ENCODE data around the gene UPK2.

The UPK2 gene

DNA sequence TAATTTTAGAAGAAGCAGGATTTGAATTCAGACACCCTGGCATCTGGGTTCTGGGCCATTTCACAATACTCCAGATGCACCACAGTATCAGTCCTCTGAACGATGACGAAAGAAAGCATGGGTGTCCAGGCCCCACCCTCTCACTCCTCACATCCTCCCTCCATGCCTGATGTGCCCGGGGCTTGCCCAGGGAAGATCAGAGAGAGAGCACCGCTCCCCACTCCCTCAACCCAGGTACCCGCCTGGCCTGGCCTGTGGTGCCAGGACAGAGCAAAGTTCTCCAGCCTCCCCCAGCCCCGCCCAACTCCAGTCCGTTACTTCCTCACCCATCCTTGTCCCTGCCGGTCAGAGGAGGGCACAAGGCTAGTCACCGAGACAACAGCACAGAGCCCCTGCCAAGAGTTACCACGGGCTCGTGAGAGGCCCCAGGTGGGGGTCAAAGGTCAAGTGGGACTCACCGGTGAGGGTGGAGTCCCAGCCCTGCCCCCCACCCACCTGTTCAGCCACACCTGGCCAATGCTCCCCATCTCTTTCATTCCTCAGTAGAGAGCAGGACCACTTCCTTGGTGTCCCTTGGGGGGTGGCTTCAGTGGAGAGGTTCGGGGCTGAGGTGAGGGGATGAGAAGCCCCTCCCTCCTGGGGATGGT, 38.5 kb upstream of the UPK2 start:
- DNase-seq (peak; percentile 68), ATAC-seq (peak; percentile 34)

DNA sequence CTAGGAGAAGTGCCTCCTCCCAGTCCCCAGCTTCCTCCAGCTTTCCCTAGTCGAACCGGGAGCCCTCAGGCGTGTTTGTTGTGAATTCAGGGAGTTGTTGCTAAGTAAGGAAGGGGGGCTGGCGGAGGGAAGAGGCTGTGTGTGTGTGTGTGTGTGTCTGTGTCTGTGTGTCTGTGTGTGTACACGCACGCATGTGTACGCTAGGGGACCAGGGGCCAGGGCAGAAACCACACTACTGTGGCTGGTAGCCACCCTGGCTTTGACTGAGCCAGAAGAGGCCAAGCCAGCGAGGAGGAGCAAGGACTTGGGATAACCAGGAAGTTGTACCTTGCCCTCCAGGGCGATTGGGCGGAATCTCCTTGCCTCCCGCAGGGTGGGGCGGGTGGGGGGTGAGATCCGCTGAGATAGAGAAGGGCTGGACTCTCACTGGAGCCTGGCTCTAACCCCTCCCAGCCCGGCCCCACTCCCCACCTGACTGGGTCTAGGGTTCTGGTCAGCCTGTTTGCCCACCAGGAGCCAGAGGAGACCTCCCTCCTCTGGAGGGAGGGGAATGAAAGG, 37.9 kb upstream of the UPK2 start:
- no peak for ATAC-seq
- no peak for DNase-seq

GRCh38 chr11:118918686-118919280, 37.3 kb upstream of the UPK2 start:
- ATAC-seq, result no peak
- DNase-seq, result no peak

GRCh38 chr11:118921121-118921928, 34.8 kb upstream of the UPK2 start:
- no peak for ATAC-seq
- DNase-seq, result no peak

DNA sequence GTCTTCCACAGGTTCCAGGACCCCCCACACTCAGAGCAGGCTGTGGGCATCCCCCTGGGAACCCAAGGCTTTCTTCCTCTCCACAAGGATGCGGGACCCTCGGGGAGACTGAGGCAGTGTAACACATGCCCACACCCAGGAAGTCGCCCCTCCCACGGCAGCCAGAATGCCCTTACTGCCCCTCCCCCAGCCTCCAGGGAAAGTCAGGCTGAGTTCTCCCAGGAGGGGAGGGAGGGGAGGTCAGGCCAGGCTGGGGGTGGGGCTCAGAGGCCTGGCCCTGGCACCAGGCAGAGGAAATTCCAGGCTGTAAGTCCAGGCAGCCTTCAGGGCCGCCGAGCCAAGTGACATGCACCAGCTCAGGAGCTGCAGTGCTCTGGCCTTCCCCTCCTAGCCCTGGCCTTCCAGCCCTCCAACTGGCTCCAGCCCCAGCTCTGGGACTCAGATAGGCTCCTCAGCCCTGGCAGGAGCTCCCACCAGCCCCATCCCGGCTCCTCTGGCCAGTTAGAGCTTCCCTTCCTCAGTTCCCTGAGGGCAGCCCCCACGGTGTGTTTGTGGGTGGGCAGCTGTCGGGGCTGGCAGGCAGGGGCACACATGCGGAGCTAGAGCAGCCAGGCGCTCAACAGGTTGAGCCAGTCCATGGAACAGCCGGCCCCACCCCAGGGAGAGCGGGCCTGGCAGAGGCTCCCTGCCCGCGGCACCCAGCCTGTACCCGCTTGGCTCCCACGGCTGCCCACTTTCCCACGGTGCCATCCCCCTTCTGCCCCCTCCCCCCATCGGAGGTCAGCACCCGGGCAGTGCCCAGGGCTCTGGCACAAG, 34.0 kb upstream of the UPK2 start:
- DNase-seq, result no peak
- ATAC-seq, result no peak

DNA sequence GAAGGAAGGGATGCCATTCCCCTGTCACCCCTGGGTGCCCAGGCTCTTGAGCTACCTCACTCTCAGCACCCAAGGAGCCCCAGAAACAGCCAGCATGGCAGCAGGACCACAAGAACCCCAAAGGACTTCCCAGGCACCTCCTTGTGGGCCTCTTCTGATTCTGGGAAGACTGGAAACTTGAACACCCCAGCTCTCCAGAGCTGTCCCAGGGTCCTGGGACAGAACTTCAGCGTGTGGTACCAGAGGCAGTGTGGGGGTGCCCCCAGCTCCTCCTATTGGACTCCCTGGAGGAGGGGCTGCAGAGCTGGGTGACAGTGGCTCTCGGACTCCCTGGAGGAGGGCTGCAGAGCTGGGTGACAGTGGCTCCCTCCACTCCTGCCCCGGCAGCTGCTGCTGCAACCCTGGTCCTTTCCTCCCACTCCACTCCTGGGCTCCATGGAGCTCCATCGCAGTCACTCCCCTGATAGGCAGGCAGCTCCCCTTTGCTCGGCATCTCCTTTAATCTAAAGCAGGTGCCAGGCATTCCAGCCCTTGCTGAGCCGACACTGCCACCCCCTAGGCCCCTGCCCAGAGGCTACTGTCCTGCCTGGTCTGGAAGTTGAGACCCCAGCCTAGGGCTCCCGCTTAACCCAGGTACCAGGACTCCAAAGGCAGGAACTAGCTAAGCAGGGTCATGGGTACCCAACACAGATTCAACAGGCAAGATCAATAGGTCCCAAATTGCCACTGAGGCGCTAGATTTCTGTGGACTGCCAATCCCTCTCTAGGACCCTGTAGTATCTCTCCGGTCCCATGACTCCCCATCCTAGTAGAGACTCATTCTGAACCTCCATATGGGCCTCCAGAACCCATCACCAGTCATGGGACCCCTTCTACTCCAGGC, 33.1 kb upstream of the UPK2 start:
- no peak for ATAC-seq
- DNase-seq, result no peak

- no peak for DNase-seq
- no peak for ATAC-seq
These were observed 32.1 kb upstream of the UPK2 start for GRCh38 chr11:118923721-118924587.

DNA sequence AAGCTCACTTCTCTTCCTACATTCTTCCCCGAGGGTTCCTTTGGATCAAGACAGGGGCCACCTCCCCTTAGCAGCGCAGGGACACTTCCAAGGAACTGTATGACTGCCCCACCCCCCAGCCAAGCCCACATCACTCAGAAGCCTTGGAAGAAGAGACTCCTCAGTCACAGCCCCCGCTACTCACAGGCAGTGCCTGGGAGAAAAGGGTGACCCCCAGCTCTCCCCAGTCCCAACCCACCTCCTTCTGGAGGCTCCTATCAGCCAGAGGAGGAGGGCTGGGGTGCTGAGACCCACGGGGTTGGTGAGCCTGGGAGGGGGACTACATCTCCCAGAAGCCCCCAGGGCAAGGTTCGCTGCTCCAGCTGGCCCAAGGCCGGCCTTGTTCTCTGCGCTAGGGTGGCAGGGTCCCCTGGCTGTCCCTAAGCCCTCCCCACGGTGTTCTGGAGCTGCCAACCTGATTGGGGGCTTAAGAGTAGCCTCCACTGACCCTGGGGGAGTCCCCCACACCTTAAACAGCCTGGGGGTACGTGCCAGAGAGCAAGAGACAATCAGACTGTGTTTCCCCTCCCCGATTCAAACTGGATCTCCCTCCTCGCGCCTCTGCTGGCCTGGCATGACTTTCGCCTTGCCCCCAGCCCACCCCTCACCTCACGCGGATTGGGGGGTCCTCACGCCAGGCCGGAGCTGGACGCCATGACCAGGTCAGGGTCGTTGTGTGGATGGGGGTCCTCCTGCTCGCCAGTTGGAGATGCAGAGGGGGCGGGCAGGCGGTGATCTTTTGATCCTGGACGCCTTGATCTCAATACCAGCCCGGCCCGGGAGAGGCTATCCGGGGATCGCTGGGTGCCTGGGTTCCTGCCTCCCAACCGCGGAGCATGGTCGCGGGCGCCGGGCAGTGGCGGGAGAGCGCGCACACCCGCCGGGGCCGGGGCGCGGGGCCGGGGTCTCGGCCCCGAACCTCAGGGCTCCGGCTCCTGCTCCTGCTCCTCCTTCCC, 31.2 kb upstream of the UPK2 start:
- ATAC-seq (no peak), DNase-seq (peak; percentile 70)

GRCh38 chr11:118927554-118928100, 28.5 kb upstream of the UPK2 start:
- DNase-seq (no peak), ATAC-seq (no peak)

GRCh38 chr11:118928101-118928869, 27.8 kb upstream of the UPK2 start:
- DNase-seq, result peak; percentile 93
- ATAC-seq, result peak; percentile 57

- ATAC-seq (peak; percentile 9), DNase-seq (peak; percentile 65)
These were observed 27.1 kb upstream of the UPK2 start for GRCh38 chr11:118928870-118929500.

DNA sequence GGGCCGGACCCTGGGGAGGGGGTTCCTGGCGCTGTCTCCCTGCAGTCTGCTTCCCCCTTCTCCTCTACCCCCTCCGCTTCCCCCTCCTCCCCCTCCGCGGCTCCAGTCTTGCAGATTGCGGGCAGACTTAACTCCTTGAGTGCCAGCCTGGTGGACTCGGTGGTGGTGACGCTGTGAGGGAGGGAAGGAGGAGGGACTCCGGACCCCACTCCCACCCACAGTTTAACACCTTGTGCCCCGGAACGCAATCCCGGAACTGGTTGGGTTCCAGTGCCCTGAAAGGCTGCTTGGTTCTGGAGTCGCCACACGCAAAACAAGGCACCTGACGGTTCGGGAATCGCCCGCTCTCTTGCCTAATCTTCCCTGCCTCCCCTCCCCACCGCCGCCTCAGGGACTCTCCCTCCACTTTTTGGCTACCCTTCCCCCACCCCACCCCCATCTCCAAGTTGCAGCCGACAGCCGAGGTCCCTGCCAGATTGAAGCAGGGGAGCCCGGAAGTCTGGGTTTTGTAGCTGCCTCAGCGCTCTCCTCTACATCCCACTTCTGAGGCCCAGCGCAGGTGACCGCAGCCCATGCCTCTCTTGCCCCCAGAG, 26.5 kb upstream of the UPK2 start:
- ATAC-seq (peak; percentile 12), DNase-seq (peak; percentile 82)

GRCh38 chr11:118930094-118930712, 25.9 kb upstream of the UPK2 start:
- DNase-seq (peak; percentile 92), ATAC-seq (peak; percentile 21)

DNA sequence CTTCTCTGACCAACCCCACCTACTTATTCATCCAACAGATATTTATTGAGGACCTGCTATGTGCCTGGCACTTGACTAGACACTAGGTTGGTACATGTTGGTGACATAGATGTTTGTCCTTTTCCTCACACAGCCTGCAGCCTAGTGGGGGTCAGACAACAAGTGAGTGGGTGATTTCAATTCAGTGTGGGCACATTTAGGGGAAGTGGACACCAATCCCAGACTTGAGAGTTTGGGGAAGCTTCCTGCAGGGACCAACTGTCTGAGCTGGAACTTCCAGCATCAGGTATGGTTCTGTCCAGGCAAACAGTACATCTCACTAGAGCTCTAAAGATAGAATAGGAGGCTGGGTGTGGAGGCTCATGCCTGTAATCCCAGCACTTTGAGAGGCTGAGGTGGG, 24.5 kb upstream of the UPK2 start:
- ATAC-seq, result no peak
- DNase-seq, result no peak

- no peak for ATAC-seq
These were observed 22.6 kb upstream of the UPK2 start for GRCh38 chr11:118933486-118933885.

DNA sequence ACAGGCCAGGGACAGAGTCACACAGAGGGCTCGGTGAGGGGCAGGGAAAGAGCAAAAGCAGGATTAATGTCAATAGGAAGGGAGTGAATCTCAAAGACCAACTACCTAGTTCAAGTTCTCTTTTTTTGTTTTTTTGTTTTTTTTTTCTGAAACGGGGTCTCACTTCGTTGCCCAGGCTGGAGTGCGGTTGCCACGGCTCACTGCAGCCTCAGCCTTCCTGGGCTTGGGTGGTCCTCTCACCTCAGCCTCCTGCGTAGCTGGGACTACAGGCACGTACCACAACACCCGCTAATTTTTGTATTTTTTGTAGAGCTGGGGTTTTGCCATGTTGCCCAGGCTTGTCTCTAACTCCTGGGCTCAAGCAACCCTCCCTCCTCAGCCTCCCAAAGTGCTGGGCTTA, 20.7 kb upstream of the UPK2 start:
- ATAC-seq (no peak), DNase-seq (no peak)

More at GRCh38 chr11:118933486-118933885, 22.6 kb upstream of the UPK2 start:
- DNase-seq, result no peak

Data from stimulated activated naive CD8-positive, alpha-beta T cell treated with anti-CD3 and anti-CD28 coated beads, Interleukin-15, Interleukin-2, amounts not matched to agents 100 U/mL and 50 U/mL, for 24 hours (primary cell).